HG03025 (cell line): ENCODE measurements around the gene ADCY10.
"Not testable (repeated sequence)": the region's sequence is repeated elsewhere in the genome, so short reads cannot be mapped to it uniquely, and the experiment has no call there.

Source experiments
- ATAC-seq: cut with Tn5 transposase; IDR thresholded peaks from one replicate; pipeline ENCODE4 v1.9.1; 2021; ENCODE audit warnings: mild to moderate bottlenecking, moderate library complexity; ENCODE audit not compliant: unreplicated experiment, low FRiP score

The ADCY10 gene

DNA sequence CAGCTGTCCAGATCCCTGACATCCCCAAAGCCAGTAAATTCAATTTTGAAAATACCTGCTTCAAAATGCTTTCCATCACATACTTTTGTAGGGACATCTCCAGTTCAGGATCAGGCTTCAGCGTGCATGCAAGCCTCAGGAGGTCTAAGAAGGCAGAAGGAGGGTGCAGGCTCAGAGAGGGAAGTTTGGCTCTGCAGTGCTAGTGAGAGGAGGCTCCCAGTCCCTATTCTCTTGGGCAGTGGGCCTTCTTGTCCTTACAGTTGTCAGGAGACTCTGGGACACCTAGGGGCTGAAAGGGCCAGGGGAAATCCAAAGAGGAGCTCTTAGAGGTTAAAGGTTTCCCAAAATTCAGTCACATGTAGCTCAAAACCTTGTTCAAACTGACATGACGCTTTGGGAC is 20.1 kb downstream of the ADCY10 start:
- ATAC-seq = no peak

DNA sequence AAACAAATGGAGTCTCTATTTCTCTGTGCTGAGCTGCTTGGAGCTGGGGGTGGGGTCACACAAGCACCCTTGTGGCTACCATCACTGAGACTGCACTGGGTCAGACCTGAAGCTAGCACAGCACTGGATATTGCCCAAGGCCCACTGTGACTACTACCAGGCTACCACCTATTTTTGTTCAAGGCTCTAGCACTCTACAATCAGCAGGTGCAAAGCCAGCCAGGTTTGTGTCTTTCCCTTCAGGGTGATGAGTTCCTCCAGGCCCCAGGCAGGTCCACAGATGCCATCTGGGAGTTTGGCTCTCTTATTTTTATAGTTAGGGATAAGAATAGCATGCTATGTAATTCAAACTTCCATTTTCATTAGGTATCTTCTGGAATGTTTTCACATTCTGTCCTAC is 23.5 kb downstream of the ADCY10 start:
- ATAC-seq = no peak

DNA sequence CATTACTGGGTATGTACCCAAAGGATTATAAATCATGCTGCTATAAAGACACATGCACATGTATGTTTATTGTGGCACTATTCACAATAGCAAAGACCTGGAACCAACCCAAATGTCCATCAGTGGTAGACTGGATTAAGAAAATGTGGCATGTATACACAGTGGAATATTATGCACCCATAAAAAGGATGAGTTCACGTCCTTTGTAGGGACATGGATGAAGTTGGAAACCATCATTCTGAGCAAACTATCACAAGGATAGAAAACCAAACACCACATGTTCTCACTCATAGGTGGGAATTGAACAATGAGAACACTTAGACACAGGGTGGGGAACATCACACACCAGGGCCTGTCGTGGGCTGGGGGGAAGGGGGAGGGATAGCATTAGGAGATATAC is 26.7 kb downstream of the ADCY10 start:
- not testable (repeated sequence) for ATAC-seq

DNA sequence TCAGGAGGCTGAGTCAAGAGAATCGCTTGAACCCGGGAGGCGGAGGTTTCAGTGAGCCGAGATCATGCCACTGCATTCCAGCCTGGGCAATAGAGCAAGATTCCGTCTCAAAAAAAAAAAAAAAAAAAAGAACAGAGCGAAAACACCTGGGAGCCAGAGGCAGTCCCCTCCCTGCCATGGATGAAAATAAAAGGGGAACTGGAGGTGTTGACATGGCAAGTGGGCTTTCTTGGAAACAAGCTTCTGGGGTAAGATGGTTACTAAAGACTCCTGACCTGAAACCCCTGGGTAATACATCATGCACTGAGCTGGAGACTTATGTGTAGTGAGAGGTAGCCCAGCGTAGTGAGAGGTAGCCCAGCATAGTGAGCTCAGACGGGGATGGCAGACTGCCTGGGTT is 31.6 kb downstream of the ADCY10 start:
- no peak for ATAC-seq

DNA sequence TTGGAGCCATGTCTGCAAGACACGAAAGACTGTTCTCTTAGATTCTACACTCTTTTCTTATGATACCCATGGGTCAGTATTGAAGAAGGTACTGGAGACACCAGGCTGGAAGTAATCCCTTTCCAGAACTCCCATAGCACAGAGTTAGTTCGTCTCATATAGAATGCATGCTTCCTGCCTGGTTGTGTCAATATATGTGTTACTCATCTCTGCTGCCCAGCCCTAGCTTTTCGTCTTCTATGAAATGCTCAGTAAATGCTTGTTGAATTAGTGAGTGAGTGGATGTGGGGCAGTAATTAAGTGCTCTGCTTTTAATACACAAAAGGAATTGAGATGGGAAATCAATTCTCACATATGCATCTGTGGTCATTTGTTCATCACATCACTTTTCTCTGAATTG is 32.1 kb downstream of the ADCY10 start:
- ATAC-seq = no peak

DNA sequence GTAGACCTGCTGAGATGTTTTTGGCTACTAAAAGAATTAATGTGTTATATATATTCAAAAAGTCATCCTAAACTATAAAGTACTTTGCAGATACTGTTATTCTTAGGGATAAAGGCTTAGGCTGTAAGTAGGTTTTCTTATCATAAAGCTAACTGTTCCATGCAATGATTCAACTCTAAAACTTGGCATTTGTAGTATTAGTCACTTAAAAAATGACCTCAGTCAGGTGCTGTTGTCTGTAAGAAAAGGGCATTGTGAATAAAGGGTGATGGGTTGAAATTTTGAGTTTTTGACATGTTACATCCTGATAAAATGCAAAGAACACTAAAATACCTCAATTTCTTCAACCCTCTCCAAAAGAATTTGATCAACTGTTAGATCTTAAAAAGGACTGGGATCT is 32.9 kb downstream of the ADCY10 start:
- no peak for ATAC-seq

DNA sequence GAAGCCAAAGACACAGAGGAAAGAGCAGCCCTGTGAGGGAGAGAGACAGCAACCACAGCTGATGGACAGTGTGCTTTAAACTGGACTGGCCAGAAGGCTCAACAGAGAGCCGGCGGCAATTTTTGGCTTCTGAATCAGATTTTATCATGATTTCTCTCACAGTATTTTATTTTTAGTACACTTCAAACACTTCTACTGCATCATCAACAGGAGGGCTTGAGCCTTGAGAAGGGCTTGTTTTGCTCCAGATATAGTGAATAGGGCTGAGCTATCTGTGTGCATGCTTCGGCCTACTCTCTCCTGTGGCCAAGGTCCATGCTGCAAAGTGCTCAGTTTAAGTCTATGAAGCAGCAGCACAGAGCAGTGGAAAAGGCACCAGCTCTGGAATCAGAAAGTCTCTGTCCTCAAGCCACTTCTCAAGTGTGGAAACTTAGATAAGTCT is 33.3 kb downstream of the ADCY10 start:
- ATAC-seq = no peak

DNA sequence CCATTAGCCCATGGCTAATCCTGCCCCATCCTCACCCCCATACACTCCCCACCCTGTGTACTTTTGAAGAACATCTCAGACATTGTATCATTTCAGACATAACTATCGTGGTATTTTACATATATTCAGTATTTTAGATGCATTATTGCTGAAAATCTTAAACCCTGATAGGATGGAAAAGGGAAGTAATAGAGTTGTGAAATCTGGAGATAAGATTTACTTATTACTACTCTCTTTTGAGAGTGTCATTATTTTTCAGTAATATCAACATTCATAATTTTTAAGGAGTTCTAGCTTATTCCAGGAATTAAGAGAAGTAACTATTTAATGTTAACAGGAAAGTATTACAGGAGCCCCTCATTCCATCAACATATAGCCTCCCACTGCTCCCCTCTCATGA is 34.4 kb downstream of the ADCY10 start:
- ATAC-seq = no peak

DNA sequence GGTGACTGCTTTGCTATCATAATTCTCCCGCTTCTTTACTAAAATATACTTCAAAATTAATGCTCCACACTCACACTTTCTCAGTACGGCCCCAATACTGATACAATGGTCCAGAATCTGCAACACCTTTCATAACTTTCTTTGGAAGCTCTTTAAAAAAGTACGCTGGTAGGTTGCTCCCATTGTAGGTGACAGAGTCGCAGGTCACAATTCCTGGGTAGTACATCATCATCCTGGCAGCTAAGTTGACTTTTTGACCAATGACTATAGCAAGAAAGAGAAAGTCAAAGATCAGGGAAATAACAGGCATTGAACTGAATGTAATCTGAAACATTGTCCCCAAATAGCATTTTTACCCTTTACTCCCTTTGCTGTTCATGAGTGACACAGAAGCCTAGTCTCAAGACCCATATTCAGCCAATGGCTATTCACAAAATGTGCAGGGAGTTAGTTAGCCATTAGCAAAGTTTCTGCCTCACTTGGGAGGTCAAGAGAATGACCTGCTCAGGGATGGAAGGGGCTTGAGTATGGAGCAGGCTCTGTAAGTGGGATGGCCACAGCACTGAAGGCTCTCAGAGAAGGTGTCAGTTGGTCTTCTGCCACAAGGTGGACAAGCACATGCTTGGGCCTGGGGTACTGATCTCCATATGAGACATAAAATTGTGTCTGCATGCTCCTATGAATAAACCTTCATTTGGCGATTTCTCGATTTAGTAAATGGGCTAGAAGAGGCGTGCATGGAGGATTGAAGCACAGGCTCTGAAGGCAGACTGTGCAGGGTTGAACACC is 35.4 kb downstream of the ADCY10 start:
- ATAC-seq = no peak

DNA sequence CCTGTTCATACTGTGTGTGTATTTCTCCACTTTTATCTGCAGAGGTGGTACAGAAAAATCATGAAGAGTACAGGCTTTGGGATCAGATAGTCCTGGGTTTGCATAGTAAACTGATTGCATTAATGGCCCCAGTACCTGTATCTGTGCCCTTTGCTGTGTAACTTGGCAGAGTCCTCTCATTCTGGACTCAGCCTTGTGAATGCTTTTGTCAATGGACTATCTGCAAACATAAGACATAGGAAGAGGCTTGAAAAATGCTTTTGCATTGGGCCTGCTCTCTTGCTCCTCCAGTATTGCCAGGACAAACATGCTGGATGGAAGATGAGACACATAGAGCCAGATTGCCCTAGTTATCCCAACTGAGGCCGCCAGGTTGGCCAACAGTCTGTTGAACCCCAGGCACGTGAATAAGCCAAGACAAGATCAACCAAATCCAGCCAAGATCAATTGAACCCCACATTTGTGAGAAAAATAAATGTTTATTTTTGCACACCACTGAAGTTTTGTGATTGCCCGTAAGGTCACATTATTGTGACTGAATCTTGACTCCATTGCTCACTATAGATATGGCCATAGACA is 37.2 kb downstream of the ADCY10 start:
- ATAC-seq = no peak

DNA sequence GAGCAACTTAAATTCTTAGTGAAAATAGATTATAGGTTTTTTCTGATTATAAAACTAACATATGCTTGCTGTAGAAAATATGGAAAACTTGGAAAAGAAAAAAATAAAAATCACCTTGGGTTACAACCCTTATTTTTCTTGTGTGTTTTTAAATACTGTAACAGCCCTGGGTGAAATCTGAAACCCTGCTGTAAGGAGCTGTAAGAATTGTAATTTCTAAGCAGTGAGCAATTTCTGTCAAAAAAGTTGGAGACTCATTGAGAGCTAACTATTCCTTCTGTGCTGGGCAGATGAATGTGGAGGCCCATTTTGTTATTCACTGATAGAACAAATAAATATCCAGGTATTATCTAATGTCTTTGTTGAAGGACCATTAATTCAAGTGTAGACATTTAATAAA is 42.6 kb downstream of the ADCY10 start:
- ATAC-seq = no peak

DNA sequence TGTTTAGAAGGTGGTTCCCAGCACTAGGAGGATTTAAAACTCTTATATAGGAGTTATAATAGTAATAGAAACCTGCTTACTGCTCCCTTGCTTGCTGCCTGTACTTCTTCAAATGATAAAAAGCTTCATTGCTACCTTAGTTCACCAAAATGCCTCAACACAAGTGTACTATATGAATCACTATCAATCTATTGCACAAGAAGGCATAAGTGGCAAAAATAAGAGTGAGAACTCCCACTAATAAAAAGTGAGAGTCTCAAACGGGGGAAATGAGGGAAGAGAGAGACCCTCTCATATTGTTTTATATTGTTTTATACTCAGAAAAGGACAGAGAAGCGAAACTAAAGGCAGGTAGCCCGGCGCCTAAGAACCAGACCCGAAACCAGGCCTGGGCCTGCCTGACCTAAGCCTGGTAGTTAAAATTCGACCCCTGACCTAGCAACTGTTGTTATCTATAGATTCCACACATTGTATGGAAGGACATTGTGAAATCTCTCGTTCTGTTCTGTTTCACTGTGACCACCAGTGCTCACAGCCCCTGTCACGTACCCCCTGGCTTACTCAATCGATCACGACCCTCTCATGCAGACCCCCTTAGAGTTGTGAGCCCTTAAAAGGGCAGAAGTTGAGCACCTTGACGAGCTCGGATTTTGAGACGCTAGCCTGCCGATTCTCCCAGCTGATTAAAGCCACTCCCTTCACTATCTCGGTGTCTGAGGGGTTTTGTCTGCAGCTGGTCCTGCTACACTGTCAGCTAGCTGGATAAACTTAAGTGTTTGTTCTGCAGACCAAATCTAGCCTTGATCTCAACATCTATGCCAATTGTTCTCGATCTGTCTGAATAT is 44.6 kb downstream of the ADCY10 start:
- not testable (repeated sequence) for ATAC-seq

DNA sequence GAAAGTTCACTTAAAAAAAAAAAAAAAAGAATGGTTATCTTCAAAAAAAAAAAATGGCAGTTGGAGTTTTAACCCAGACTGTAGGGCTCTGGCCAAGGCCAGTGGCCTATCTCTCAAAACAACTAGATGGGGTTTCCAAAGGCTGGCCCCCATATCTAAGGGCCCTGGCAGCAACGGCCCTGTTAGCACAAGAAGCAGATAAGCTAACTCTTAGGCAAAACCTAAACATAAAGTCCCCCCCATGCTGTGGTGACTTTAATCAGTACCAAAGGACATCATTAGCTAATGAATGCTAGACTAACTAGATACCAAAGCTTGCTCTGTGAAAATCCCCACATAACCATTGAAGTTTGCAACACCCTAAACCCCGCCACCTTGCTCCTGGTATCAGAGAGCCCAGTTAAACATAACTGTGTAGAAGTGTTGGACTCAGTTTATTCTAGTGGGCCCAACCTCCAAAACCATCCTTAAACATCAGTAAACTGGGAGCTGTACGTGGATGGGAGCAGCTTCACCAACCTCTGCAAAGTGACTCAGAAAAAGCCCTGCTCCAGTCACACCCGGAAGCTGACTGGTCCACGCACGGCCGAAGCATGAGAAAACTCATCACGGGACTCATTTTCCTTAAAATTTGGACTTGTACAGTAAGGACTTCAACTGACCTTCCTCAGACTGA is 47.1 kb downstream of the ADCY10 start:
- not testable (repeated sequence) for ATAC-seq

DNA sequence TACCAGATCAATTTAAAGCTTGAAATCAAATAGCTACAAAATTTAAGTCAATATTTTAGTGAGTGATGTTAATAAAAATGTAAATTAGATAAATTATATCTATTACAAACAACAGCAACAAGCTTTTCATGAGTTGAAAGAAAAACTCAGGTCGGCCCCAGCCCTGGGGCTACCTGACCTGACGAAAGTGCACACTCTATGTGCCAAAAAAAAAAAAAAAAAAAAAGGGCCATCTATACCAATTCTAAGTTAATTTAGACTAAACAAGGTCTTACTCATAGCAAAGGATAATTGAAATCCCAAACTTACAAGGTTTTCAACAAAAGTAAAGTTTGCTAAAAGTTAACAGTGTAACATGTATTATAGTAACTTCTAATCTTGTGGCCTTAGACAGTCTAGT is 47.6 kb downstream of the ADCY10 start:
- ATAC-seq = not testable (repeated sequence)

DNA sequence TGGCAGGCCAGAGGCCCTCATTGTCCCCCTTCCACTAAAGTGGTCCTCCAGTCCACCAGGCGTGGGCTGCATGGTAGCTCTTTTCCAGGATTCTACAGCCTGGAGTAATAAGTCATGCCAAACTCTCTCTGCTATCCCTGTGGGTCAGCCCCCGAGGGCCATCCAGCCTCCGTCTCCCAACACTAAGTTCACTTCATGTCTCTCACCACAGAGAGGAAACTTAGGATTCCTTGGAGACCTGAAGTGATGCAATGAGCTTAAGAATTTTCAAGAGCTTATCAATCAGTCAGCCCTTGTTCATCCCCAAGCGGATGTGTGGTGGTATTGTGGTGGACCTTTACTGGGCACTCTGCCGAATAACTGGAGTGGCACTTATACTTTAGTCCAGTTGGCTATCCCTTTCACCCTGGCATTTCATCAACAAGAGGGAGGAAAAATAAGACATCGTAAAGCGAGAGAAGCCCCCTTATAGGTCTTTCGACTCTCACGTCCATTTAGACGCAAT is 48.1 kb downstream of the ADCY10 start:
- not testable (repeated sequence) for ATAC-seq

DNA sequence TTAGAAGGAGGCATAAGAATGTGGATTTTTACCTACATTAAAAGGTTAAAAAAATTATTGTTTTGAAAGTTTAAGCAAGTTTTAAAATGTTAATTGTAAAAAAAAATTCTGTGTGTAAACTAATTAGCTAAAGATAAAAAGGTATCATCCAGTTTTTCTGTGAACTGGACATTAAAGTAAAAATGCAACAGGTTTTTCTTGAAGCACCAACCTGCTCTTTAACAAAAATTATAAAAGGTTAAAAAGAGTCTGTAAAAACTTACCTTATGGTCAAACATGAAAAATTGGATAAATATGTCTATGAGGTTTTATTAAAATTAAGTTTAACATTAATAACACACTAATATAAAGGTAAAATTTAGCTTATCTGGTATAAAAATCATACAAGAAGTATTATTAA is 48.7 kb downstream of the ADCY10 start:
- ATAC-seq = not testable (repeated sequence)

DNA sequence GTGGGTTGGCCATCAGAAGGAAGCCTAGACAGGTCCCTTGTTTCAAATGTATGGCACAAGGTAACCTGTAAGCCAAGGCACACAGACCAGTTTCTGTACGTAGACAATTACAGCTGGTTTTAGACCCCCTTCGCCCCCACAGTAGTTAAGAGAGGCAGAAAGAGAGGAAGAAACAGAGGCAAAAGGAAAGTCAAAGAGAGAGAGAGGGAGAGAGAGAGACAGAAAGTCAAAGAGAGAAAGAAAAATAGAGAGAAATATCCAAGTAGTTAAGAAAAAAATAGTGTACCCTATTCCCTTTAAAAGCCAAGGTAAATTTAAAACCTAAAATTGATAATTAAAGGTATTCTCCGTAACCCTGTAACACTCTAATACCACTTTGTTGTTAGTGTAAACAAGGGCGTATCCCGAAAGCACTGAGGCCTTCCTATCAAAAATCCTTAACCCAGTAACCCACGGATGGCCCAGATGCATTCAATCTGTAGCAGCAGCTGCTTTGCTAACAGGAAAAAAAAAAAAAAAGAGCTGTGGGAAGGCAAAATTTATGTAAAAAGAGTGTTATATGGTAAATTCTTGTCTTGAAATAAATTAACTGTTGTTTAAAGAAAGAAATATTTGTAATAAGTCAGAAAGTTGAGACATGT is 49.4 kb downstream of the ADCY10 start:
- no peak for ATAC-seq

DNA sequence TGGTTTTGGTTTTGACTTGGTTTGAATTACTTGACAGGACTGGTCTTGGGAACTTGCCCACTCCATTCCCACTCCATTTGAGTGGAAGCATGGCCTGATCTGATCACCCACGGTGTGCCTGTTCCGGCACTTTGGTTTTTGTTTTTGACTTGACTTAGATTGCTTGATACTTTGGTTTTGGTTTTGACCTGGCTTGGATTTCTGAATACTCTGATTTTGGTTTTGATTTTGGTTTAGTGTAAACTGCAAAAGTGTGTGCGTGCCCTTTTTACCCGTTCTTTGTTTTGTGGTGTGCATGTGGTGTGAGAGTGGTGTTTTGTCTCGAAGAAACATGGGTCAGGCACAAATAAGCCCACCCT is 50.0 kb downstream of the ADCY10 start:
- ATAC-seq = no peak

DNA sequence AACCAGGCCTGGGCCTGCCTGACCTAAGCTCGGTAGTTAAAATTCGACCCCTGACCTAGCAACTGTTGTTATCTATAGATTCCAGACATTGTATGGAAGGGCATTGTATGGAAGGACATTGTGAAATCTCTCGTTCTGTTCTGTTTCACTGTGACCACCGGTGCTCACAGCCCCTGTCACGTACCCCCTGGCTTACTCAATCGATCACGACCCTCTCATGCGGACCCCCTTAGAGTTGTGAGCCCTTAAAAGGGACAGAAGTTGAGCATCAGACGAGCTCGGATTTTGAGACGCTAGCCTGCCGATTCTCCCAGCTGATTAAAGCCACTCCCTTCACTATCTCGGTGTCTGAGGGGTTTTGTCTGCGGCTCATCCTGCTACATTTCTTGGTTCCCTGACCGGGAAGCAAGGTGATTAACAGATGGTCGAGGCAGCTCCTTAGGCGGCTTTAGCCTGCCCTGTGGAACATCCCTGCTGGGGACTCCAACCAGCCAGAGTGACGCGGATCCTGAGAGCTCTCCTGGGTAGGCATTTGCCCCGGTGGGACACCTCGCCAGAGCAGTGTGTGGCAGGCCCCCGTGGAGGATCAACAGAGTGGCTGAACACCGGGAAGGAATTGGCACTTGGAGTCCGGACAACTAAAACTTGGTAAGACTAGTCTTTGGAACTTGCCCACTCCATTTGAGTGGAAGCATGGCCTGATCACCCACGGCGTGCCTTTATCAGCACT is 50.6 kb downstream of the ADCY10 start:
- not testable (repeated sequence) for ATAC-seq
